ENCODE measurements around the gene MRPL23.

- no peak for TF ChIP-seq EZH2 (IDR thresholded peaks at IDR 0.05; ENCODE audit: borderline replicate concordance, low read depth, low read length, severe bottlenecking)
- TF ChIP-seq POLR2A (IDR thresholded peaks at IDR 0.05; ENCODE audit: low read depth, low read length), result no peak
- TF ChIP-seq CTCF (IDR thresholded peaks at IDR 0.05; ENCODE audit: extremely low read depth in 1 of 2, insufficient read depth in 1 of 2, low read depth in 1 of 2, low read length in 2 of 2), result no peak
- no peak for TF ChIP-seq JUN (IDR thresholded peaks at IDR 0.05; ENCODE audit: borderline replicate concordance, insufficient read depth, insufficient read length, low read depth)
- no peak for TF ChIP-seq MYC (IDR thresholded peaks at IDR 0.05; ENCODE audit: low read depth, low read length)
- TF ChIP-seq POLR2AphosphoS5 (IDR thresholded peaks at IDR 0.05; ENCODE audit: insufficient read depth, low read depth, low read length), result no peak
- no peak for TF ChIP-seq MAX (IDR thresholded peaks at IDR 0.05; ENCODE audit: insufficient read depth, insufficient read length)
Measured at GRCh38 chr11:1937616-1938342, 9.4 kb upstream of the MRPL23 start.
